Uterus (tissue), 4 donors: ENCODE results near the gene KIFC1. TPM values are rescaled to one million over a fixed set of nuclear protein-coding genes. Genes with fewer than 3 reads are reported as not detected.

Source experiments
- DNase-seq, 2 donors: peaks; one replicate each; pipeline ENCODE4 v3.0.0-alpha.2; 2019 to 2020
- H3K27ac ChIP-seq, 2 donors: fragments of 200-600 bp; sonication (generic); 1 replicate in 1 of 2; 2 replicates in 1 of 2; pipeline ENCODE4 v1.5.1; 2016 to 2018
- H3K27me3 ChIP-seq, 2 donors: fragments of 200-600 bp; sonication (generic); one replicate each; pipeline ENCODE4 v1.5.1; 2018 to 2019; ENCODE audit warnings: control low read depth in 1 of 2
- H3K36me3 ChIP-seq, 2 donors: fragments of 200-600 bp; sonication (generic); one replicate each; pipeline ENCODE4 v1.5.1; 2019; ENCODE audit warnings: control low read depth in 1 of 2
- H3K4me1 ChIP-seq, 2 donors: fragments of 200-600 bp; sonication (generic); one replicate each; pipeline ENCODE4 v1.5.1; 2018 to 2019; ENCODE audit warnings: control low read depth in 1 of 2
- H3K4me3 ChIP-seq, 2 donors: fragments of 200-600 bp; sonication (generic); 1 replicate in 1 of 2; 2 replicates in 1 of 2; pipeline ENCODE4 v1.5.1; 2018 to 2019; ENCODE audit warnings: mild to moderate bottlenecking in 1 of 2
- H3K9me3 ChIP-seq, 2 donors: fragments of 200-600 bp; sonication (generic); one replicate each; pipeline ENCODE4 v1.5.1; 2019; ENCODE audit warnings: control low read depth in 1 of 2
- CTCF ChIP-seq, 4 experiments: fragments of 200-600 bp in 2 of 4; fragments of 450-650 bp in 2 of 4; sonication (generic) in 2 of 4; IDR thresholded peaks; one replicate each; pipeline ENCODE4 v1.5.1; 2016 to 2019; ENCODE audit warnings: antibody characterized with exemption in 4 of 4, mild to moderate bottlenecking in 2 of 4, moderate library complexity in 1 of 4
- POLR2A ChIP-seq, 2 donors: fragments of 450-650 bp; IDR thresholded peaks; one replicate each; pipeline ENCODE4 v1.6.1; 2016; ENCODE audit warnings: antibody characterized with exemption in 2 of 2, mild to moderate bottlenecking in 1 of 2, moderate library complexity in 1 of 2
- intact Hi-C: fragments of 100-400 bp; cut with DNase I; formaldehyde crosslinking; loops from one replicate; pipeline ENCODE4 v1.15.1; 2023; ENCODE audit warnings: low total_unique reads
- total RNA-seq, 4 donors: library from RNA; depleted of rRNA in 3 of 4; stranded (reverse); fragments of >200 nt in 3 of 4; gene quantifications; one replicate each; pipeline versions ENCODE4 v1.1.0 to v1.2.4, GENCODE V29; 2014 to 2023
- donor health status: DM: yes; HTN: yes; CAD: no.

Gene KIFC1
- total RNA-seq, 4 donors from 2014 or later: 1.8 to 20.0 TPM; not detected in 2

GRCh38 chr6:33384581-33385020 is 7.0 kb upstream of the KIFC1 start:
- TF ChIP-seq POLR2A (IDR thresholded peaks at IDR 0.05) (no peak), CTCF (IDR thresholded peaks at IDR 0.05) (peak; percentile 13 to 34 (median 24))
- intact Hi-C loops: no loop called here
- Histone ChIP-seq H3K9me3 (no peaks in the 10 kb centered on the region), H3K36me3 (no peaks in the 10 kb centered on the region), H3K4me3 (no peak overlapping the region), H3K27ac (no peak overlapping the region), H3K4me1 (no peaks in the 10 kb centered on the region), H3K27me3 (no peaks in the 10 kb centered on the region)
- DNase-seq: no peak

DNA sequence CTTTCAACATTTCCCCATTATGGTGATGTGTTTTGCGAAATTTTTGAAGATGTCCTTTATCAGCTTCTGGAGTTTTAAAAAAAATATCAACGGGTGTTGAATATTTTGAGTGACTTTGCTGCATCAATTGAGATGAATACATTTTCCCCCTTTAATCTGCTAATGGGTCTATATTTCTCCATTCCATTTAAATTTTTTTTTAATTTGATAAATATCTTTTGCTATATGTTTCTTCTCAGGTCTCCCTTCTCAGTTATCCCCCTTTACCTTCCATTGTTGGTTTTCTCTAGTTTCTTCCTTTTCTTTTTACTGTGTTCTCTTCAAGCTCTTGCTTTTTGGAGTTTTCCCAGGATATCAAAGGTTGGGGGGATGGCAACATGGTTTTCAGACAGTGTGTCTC is 1.4 kb upstream of the KIFC1 start:
- Histone ChIP-seq H3K27ac (peak overlapping the region; percentile 93 to 98), H3K27me3 (no peaks in the 10 kb centered on the region), H3K36me3 (no peaks in the 10 kb centered on the region), H3K4me3 (no peak overlapping the region), H3K9me3 (no peaks in the 10 kb centered on the region), H3K4me1 (peaks cover 0 to 6% of the 10 kb centered on the region in 2 donors)
- TF ChIP-seq CTCF (IDR thresholded peaks at IDR 0.05) (no peak), POLR2A (IDR thresholded peaks at IDR 0.05) (no peak)
- DNase-seq: no peak
- intact Hi-C loops: no loop called here

DNA sequence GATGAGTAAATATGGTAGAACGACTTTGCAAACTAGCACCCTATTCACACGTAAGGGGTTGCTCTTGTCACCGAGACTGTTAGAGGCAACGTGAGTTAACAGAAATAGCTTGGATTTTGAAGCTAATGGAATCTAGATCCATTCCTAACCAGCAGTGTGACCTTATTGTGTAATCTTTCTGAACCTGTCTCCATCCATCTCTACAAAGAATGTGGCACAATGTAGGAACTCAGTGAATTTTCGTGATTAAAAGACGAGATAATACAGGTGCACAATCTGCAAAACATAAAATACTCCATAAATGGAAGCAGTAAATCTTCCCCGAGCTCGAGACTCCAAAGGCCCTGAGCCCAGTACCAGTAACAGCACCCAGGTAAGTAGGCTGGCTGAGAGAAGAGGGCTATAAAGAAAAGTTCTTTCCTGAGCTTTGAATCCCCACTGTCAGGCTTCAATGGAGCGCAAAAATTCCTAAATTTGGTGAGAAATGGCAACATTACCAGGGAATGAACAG is 801 bp upstream of the KIFC1 start:
- H3K9me3 ChIP-seq: no peaks in the 10 kb centered on the region
- H3K4me1 ChIP-seq: peaks cover 0 to 6% of the 10 kb centered on the region in 2 donors
- no peaks in the 10 kb centered on the region for H3K36me3 ChIP-seq
- peak overlapping the region; percentile 93 to 98 for H3K27ac ChIP-seq
- DNase-seq: no peak
- TF ChIP-seq CTCF (IDR thresholded peaks at IDR 0.05) (no peak), POLR2A (IDR thresholded peaks at IDR 0.05) (no peak)
- no peaks in the 10 kb centered on the region for H3K27me3 ChIP-seq
- peak overlapping the region in 1 of 2 donors; percentile 21 for H3K4me3 ChIP-seq
- intact Hi-C loops: no loop called here

- intact Hi-C loops: no loop called here
- TF ChIP-seq CTCF (IDR thresholded peaks at IDR 0.05) (no peak), POLR2A (IDR thresholded peaks at IDR 0.05) (no peak)
- H3K4me1 ChIP-seq: peaks cover 0 to 6% of the 10 kb centered on the region in 2 donors
- no peaks in the 10 kb centered on the region for H3K9me3 ChIP-seq
- no peak for DNase-seq
- peak overlapping the region; percentile 31 to 53 for H3K4me3 ChIP-seq
- H3K27ac ChIP-seq: peak overlapping the region; percentile 93 to 98
- no peaks in the 10 kb centered on the region for H3K27me3 ChIP-seq
- no peaks in the 10 kb centered on the region for H3K36me3 ChIP-seq
Measured at GRCh38 chr6:33391922-33392594, 435 bp downstream of the KIFC1 start.

DNA sequence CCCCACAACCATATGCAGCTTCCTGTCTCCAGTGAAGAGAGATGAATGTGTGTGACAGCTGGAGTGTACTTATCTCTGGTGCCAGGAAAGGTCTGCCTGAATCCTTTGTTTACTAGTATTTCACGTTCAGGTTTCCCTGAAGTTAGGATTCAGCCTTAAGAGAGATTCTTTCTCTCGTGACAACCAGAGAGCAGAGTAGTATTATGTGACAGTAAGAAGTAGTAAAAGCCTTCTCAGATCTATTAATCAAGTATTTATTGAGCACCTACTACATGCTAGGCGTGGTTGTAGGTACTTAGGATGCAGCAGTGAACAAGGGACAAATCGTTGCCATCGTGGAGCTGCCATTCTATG is 949 bp downstream of the KIFC1 start:
- no peak overlapping the region for H3K4me3 ChIP-seq
- DNase-seq: no peak
- no peaks in the 10 kb centered on the region for H3K36me3 ChIP-seq
- TF ChIP-seq POLR2A (IDR thresholded peaks at IDR 0.05) (no peak), CTCF (IDR thresholded peaks at IDR 0.05) (no peak)
- H3K27me3 ChIP-seq: no peaks in the 10 kb centered on the region
- intact Hi-C loops: no loop called here
- no peak overlapping the region for H3K27ac ChIP-seq
- H3K9me3 ChIP-seq: no peaks in the 10 kb centered on the region
- peaks cover 0 to 6% of the 10 kb centered on the region in 2 donors for H3K4me1 ChIP-seq
